NCI-H187 (cell line): Measurements from ENCODE around the gene CLDN9.

ENCODE experiments used
- DNase-seq, 2 experiments: peaks; one replicate each; lab custom pipeline; 2025; lab: John Stamatoyannopoulos, UW

Gene CLDN9

GRCh38 chr16:3019594-3020246 lies 7.0 kb downstream of the CLDN9 start:
- no peak for DNase-seq

GRCh38 chr16:3020247-3020603 lies 7.5 kb downstream of the CLDN9 start, which contains the start of gene TNFRSF12A:
Gene TNFRSF12A, plus strand, starts transcription at chr16:3020368. Its CDS starts 30 bp downstream, at chr16:3020398.
- DNase-seq: peak; percentile 72 to 79

GRCh38 chr16:3020604-3021448 lies 8.1 kb downstream of the CLDN9 start:
- DNase-seq: no peak

GRCh38 chr16:3021449-3022207 lies 8.9 kb downstream of the CLDN9 start:
- peak in 1 of 2 experiments; percentile 73 for DNase-seq

- no peak for DNase-seq
These were observed 9.5 kb downstream of the CLDN9 start for GRCh38 chr16:3022208-3022683.

- no peak for DNase-seq
These were observed 10.1 kb downstream of the CLDN9 start for GRCh38 chr16:3022684-3023414.

GRCh38 chr16:3023415-3023668 lies 10.6 kb downstream of the CLDN9 start:
- DNase-seq: no peak

GRCh38 chr16:3023669-3024478 lies 11.2 kb downstream of the CLDN9 start, which contains the start of the genes HCFC1R1 and THOC6:
Gene HCFC1R1, minus strand, starts transcription at chr16:3023942. Its CDS starts 1 bp downstream, at chr16:3023941.
Gene THOC6, plus strand, starts transcription at chr16:3024035. Its CDS starts 292 bp downstream, at chr16:3024327.
- DNase-seq: peak; percentile 95 to 99

GRCh38 chr16:3025032-3026002 lies 12.6 kb downstream of the CLDN9 start:
- DNase-seq: no peak

- DNase-seq: no peak
These were observed 13.3 kb downstream of the CLDN9 start for GRCh38 chr16:3026003-3026378.

GRCh38 chr16:3026609-3027488 lies 14.1 kb downstream of the CLDN9 start:
- no peak for DNase-seq

- DNase-seq: no peak
These were observed 14.7 kb downstream of the CLDN9 start for GRCh38 chr16:3027489-3027795.

GRCh38 chr16:3027983-3028715 lies 15.4 kb downstream of the CLDN9 start:
- DNase-seq: peak; percentile 93 to 95

GRCh38 chr16:3028716-3029319 lies 16.1 kb downstream of the CLDN9 start:
- no peak for DNase-seq

GRCh38 chr16:3029491-3030221 lies 16.9 kb downstream of the CLDN9 start:
- DNase-seq: no peak

- no peak for DNase-seq
These were observed 17.8 kb downstream of the CLDN9 start for GRCh38 chr16:3030222-3031212.
